ENCODE data around the gene IL12B.
"Not testable (repeated sequence)": the region's sequence is repeated elsewhere in the genome, so short reads cannot be mapped to it uniquely, and the experiment has no call there.

The IL12B gene

DNA sequence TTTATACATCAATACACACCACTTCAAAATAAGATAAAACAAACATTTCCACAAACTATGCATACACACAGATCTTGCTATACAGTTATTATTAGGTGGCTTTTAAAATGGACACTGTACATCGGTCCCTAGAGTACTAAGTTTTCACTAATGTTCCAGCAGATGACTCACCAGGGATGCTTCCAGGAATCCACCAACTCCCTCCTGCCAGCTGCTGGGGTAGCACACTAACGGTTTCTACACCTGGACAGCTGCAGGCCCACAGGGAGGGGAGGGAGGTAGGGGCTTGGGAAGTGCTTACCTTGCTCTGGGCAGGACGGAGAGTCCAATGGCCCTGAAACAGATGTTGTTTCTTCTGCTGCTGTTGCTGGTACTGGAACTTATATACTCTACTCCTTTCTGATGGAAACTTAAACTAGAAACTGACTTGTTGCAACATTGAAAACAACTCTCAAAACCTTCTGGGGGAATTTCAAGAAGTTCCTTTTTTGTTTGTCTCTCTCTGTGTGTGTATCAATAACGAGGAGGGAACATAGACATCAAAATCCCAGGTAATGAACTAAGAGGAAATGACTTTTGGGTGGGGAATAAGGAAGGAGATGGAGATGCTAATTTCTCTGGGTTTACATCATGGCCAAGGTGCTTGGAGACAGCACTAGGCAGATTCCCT lies at the start of gene IL12B:
IL12B (minus strand) TSS at position 357 of the 670 bp plus-strand sequence. CDS start 3,705 bp downstream, outside the sequence.
- DNase-seq (ENCODE audit: low spot score): no peak

DNA sequence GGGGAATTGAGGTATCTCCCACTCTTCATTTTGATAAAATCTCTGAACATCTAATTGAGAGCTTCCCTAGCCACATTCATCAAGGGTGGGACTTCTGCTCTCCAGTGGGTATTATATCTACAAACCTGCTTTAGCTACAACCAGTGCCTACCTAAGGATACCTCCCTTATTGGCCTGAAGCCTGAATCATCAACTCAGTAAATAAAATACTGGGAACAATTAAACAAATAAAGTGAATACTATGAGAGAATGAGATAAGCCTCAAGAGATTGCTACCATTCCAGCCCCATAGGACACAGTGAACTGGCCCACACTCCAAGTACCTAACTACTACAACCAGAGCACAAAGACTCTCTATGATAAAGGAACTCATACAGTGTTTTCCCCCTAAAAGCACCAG lies 47.4 kb upstream of the IL12B start:
- no peak for DNase-seq (ENCODE audit: low spot score)

DNA sequence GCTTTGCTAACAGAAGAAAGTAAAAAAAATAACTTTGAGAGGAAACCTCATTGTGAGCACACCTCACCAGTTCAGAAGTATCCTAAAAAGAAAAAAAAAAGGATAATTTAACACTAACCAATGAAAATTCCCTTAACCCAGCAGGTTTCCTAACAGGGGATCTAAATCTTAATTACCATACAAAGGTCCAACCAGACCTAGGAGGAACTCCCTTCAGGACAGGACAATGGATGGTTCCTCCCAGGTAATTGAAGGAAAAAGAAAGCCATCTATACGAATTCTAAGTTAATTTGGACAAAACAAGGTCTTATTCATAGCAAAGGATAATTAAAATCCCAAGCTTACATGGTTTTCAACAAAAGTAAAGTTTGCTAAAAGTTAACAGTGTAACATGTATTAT lies 37.6 kb upstream of the IL12B start:
- DNase-seq (ENCODE audit: low spot score): not testable (repeated sequence)

DNA sequence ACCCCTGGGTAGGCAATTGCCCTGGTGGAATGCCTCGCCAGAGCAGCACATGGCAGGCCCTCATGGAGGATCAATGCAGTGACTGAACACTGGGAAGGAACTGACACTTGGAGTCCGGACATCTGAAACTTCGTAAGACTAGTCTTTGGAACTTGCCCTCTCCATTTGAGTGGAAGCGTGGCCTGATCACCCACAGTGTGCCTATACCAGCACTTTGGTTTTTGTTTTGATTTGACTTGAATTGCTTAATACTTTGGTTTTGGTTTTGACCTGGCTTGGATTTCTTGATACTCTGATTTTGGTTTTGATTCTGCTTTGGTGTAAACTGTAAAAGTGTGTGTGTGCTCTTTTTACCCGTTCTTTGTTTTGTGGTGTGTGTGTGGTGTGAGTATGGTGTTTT lies 36.5 kb upstream of the IL12B start:
- not testable (repeated sequence) for DNase-seq (ENCODE audit: low spot score)

DNA sequence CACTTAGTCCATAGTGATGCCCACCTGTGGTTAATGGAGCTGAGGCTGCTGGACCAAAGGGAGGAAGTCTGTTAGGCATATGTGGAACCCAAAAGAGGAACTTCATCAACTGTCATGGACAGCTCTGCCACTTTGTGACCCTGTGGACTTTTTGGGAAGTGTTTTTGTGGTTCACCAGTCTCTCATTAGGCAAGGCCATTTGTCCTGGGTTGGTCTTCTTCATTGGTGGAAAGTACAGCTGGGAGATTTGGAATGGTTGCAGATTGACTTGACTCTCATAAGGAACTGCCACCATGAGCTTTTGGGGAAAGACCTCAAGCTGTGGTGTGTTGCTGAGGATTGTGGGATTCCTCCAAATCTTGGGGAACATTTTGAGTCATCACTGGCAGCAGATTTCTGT lies 31.9 kb upstream of the IL12B start:
- peak; percentile 37 for DNase-seq (ENCODE audit: low spot score)

DNA sequence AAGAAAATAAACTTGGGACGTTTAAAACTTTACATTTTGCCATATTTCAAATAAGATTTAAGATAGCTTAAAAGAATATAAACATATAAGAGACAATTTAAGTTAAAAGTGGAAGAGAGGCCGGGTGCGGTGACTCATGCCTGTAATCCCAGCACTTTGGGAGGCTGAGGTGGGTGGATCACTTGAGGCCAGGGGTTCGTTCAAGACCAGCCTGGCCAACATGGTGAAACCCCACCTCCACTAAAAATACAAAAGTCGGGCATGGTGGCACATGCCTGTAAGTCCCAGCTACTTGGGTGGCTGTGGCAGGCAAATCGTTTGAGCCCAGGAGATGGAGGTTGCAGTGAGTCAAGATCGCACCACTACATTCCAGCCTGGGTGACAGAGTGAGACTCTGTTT lies 29.6 kb upstream of the IL12B start:
- DNase-seq (ENCODE audit: low spot score): not testable (repeated sequence)

DNA sequence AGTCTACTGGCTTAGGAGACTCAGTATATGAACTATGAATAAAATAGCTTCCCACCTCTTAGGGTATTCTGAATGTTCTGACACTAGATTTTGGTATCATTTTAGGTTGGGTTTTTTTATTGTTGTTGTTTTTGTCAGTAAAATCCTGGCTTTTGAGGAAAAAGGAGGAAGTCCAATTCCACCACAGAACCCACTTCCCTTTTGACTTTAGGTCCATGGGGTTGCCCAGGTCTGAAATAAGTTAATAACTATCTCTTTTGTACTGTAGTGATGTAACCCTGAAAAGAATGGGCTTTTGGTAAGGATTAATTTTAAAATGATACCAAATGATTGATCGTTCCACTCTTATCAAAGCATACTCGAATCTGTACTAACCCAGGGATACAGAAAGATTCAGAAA lies 29.1 kb upstream of the IL12B start:
- peak; percentile 20 for DNase-seq (ENCODE audit: low spot score)

DNA sequence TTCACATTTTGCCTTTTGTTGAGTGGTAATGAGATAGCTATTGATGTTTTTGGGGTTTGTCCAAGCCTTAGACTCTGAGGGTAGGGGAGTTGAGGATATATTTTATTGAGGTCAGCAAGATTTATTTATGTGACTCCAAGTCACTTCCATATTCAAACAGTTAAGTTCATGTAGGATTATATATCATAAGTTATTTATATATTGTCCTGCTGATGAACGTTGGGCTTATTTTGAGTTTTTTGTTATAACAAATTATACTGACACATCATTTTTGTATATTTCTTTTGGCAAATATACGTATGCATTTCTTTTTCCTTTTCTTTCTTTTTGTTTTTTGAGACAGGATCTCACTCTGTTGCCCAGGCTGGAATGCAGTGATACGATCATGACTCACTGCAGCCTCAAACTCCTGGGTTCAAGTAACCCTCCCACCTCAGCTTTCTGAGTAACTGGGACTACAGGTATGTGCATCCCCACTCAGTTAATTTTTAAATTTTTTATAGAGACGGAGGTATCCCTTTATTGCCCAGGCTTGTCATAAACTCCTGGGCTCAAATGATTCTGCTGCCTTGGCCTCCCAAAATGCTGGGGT lies 23.5 kb upstream of the IL12B start:
- no peak for DNase-seq (ENCODE audit: low spot score)

DNA sequence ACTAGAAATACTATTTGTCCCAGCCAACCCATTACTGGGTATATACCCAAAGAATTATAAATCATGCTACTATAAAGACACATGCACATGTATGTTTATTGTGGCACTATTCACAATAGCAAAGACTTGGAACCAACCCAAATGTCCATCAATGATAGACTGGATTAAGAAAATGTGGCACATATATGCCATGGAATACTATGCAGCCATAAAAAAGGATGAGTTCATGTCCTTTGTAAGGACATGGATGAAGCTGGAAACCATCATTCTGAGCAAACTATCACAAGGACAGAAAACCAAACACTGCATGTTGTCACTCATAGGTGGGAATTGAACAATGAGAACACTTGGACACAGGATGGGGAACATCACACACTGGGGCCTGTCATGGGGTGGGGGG lies 20.4 kb upstream of the IL12B start:
- DNase-seq (ENCODE audit: low spot score): not testable (repeated sequence)

DNA sequence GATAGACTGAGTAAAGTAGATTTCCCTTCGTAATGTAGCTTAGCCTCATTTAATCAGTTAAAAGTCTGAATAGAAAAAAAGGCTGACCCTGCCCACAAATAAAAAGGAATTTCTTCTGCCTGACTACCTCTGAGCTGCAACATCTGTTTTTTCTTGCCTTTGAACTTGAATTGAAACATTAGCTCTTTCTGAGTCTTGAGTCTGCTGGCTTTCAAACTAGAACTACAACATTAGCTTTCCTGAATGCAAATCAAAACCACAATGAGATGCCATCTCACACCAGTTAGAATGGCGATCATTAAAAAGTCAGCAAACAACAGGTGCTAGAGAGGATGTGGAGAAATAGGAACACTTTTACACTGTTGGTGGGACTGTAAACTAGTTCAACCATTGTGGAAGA lies 19.9 kb upstream of the IL12B start:
- not testable (repeated sequence) for DNase-seq (ENCODE audit: low spot score)

DNA sequence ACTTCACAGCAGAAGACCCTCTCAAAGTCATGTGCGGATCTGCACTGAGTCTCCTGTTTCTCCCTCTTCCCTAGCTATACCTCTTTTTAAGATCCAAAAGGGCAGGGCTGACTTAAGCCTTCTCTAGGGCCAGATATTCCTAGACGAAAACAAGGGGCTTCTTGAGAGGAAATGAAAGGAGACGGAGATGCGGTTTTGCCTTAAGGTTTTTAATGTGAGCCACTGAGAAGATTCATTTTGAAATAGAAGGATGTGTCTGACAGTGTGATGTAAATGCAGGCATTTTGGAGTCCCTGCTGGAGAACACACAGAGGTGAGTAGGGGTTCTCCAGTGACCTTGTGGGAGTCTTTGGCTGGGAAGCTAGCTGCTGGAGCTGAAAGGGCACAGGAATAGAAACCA lies 15.6 kb upstream of the IL12B start:
- peak; percentile 11 for DNase-seq (ENCODE audit: low spot score)

DNA sequence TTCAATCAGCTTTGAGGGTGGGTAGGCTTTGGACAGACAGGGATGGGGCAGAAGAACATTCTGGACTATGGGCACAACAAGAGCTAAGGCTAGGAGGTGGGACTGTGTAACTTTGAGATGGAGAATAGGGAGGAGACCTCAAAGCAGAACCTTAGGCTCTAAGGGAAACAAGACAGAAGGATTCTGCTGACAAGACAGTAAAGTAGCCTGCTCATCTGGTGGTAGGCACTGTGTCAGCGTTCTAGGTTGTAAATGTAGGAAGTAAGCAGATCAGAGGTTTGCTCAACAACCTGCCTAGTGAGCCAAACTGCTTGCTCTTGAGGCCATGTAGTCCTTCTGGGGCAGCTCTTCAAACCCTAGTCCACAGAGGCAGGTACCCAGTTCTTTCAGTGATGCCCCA lies 15.0 kb upstream of the IL12B start:
- peak; percentile 54 for DNase-seq (ENCODE audit: low spot score)

DNA sequence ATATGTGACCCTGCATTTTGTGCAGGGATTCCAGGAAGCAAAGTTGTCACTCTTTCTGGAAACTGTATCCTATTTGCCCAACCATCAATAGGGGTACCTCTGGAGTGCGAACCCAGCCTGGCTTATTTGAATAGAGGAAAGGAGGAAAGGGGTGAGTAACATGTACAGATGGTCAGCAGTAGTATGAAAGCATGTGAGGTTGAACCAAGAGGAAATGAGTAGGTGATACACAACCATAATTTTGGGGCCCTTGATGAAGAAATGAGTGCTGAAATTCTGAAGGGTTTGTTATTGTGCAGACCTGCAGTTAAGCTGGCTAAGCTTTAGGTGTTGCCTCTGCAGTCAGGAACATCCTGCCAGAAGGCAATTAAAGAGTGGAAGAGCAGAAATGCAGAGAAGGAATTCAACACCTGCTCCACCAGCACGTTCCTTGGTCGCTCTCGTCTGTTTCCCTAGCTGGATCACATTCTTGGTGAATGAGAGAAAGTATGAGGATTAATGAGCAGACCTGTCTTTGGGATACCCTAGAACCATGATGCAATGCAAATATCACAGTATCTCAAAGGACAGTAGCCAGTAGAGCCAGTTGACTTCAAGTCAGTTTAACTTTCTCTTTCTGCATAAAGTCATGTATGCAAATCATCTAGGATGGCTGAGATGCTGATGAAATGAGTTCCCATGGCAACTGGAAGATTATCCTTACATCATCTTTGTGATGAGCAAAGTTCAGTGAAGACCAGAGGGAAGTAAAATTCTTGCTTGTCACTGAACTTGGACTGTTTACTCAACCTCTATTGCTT lies 13.2 kb upstream of the IL12B start:
- DNase-seq (ENCODE audit: low spot score): no peak

DNA sequence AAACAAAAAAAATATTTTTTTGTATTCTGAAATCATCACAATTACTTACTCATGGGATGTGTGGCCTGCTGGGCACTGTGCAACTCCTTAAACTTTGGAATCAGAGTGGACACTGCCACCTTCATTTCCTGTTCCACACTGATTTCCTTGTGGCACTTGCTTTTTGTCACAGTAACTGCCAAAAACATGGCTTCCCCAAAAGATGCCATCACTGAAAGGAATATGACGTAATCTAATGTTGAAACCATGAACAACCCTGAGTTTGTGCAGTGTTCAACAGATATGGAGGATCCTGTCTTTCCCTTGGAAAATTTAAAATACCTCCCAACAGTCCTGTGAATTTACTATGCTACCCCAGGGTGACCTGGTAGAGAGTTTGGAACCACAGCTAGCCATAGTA lies 12.6 kb upstream of the IL12B start:
- DNase-seq (ENCODE audit: low spot score): no peak

DNA sequence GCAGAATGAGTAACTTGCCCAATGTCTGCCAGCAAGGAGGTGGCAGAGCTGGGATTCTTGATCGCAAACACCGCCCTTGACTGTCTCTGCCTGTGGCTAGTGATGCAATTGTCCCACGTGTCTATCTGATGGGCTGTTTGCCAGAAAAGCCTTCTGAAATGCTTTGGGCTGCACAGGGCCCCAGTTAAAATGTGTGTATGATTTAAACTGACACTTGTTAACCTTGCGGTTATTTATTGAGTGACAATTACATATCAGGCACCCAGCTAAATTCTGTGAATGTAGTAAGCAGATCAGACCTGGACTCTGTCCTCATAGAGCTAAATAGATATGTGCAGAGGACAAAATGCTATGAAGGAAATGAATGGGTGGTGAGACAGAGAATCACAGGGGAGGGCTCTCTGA lies 11.6 kb upstream of the IL12B start:
- DNase-seq (ENCODE audit: low spot score): peak; percentile 47

DNA sequence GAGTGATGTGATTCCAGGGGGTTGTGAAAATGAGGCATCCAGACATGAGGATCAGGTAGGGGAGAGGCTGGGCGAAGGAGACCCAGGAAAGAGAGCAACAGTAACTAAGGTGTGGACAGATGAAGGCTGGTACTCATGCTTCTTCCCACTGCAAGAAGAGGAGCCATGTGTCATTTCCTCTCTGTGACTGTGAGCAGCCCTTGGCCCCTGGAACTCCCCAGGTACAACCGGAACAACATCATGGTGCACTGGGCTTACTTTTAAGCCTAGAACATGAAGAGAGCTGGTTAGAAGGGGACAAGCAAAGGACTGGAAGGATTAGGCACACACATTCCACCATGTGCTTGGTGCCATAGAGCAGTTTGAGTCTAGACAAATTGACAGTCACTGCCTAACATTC lies 10.9 kb upstream of the IL12B start:
- DNase-seq (ENCODE audit: low spot score): no peak

DNA sequence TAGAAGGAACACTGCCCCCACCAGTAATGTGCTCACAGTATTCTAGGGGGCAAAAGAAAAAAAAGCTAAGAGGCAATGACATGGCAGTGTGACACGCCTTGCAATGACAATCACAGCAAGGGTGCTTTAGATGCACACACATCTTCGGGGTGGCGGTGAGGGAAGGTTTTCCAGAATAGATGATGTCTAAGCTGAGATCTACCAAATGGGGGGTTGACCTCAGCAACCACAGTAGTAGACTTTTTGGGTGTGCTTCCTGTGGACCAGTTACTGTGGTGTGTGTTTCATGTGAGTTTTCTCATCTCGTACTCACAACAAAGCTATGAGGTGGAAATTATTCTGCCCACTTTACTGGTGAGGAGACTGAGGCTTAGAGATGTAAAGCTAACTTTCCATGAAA lies 10.2 kb upstream of the IL12B start:
- DNase-seq (ENCODE audit: low spot score): no peak

DNA sequence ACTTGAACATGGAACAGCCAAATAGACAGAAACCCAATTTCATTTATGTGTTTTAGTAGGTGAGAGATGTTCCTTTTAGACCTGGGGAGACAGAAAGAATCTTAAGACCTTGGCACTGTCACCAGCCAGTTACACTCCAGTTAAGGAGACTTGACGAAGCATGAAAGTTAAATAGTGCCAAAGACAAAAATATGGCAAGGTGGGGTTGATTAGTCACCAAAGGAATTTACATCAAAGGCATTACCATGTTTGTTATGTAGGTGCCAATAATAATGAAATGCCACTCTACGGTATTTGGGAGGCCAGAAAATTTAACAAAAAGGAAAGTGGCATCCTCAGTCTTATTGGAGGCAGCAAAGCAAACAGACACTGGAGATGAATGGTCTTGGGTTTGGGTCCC lies 9.2 kb upstream of the IL12B start:
- DNase-seq (ENCODE audit: low spot score): no peak

DNA sequence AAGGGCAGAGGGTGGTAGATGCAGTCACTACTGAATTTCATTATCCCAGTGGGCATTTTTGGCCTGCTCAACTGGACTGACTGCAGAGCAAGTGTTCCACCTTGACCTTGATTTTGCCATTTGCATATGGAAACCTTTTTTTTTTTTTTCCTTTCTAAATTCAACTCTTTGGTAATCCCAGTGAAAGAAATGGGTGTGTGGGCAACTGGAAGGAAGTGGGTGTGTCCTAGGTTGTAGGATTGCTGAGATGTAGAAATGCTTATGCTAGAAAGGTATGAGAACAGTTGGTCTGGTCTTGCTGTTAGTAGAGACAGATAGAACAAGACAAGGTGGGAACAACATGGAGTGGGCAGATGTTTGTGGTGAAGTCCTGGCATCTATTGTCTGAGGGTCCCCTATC lies 7.8 kb upstream of the IL12B start:
- DNase-seq (ENCODE audit: low spot score): no peak

DNA sequence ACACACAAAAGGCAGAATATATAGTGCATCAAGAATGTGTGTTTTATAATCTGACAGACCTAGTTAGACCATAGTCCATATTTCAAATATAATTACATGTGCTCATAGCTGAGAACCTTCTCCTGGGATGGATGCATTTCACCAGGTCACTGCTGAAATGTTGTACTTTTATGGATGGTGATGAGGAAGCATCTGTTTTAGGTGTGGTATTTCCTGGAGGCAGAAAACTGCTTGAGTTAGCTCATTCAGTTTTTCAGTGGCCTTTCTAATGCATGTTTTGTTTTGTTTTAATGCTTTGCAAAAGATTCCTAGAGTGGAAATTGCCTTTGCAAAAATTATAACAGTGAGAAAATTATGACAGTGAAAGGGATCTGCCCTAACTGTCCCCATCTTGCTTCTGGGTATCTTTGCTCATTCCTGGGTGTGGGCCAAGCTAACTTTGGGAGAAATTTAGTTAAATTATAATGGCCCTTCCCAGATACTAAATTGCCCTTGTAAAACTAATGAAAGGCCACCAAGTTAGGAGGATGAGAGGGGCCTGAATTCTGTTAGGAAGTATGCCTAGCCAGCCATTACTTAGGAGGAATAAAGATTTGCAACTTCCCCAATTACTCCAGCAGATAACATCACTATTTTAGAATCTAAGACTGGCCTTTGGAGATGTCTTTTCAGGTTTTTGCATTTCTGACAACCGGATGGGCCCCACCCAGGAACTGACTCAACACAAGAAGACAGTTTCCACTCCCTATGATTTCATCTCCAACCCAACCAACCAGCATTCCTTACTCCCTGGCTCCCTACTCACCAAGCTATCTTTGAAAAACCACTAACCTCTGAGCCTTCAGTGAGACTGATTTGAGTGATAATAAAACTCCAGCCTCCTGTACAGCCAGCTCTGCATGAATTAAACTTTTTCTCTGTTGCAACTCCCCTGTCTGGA lies 7.0 kb upstream of the IL12B start:
- DNase-seq (ENCODE audit: low spot score): no peak

DNA sequence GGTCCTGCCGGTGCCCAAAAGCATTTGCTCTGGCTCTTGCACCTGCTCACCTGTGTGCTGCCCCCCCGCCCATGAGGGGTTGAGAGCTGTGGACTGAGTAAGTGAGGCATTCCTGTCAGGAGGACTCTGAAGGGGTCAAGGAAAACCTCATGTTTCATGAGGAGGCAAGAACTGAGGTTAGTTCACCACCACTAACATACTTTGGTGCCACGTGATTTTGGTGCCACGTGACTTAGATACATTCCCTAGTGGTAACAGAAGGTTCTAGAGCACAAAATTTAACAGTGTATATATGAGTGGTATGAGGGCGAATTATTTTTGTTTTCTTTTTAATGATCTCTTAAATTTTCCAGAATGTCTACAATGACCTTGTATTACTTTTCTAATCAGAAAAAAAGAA lies 6.3 kb upstream of the IL12B start:
- DNase-seq (ENCODE audit: low spot score): no peak

DNA sequence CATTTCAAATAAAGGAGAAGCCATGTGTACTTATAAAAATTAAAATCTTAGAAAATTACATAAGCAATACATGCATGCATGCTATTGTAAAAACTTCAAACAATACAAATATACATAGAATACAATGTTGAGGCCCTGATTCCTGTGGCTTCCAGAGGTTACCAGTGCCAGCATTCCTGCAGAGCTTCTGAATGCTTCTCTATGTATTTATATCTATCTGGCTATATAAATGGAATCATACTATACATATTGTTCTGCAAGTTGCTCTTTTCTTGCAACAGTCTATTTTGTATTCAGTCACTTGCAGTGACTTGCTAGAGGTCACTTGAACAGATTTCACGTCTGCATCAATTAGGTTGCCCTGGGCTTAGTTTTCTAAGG lies 3.2 kb upstream of the IL12B start:
- DNase-seq (ENCODE audit: low spot score): no peak
